ENCODE measurements around the gene ATMIN.

Gene ATMIN, protein sequence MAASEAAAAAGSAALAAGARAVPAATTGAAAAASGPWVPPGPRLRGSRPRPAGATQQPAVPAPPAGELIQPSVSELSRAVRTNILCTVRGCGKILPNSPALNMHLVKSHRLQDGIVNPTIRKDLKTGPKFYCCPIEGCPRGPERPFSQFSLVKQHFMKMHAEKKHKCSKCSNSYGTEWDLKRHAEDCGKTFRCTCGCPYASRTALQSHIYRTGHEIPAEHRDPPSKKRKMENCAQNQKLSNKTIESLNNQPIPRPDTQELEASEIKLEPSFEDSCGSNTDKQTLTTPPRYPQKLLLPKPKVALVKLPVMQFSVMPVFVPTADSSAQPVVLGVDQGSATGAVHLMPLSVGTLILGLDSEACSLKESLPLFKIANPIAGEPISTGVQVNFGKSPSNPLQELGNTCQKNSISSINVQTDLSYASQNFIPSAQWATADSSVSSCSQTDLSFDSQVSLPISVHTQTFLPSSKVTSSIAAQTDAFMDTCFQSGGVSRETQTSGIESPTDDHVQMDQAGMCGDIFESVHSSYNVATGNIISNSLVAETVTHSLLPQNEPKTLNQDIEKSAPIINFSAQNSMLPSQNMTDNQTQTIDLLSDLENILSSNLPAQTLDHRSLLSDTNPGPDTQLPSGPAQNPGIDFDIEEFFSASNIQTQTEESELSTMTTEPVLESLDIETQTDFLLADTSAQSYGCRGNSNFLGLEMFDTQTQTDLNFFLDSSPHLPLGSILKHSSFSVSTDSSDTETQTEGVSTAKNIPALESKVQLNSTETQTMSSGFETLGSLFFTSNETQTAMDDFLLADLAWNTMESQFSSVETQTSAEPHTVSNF

DNA sequence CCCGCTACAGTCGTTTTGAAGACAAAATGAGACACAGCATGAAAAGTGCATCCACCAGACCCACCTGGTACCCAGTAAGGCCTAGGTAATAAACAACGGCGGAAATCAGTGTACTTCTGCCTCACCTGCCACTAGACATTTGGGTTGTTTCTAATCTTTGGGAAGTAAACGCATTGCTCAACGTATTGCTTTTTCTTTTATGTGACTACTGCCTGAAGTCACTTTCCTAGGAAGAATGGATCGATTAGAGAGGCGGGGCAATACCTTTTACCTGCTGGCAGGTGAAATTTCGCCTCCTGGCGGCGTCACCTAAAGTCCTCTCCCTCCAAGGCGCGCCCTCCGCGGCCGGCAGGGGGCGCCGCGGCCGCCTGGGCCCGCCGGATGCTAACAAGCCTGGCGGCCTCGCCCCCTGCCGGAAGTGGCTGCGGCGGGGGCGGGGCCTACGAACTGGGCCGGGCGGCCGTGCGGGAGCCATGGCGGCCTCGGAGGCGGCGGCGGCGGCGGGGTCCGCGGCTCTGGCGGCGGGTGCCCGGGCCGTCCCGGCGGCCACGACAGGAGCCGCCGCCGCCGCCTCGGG is at the start of gene ATMIN:
TSS of gene ATMIN (plus strand) at position 445 of the 577 bp plus-strand sequence. CDS start at position 474, 29 bp downstream.
- DNase-seq, result peak; percentile 92

DNA sequence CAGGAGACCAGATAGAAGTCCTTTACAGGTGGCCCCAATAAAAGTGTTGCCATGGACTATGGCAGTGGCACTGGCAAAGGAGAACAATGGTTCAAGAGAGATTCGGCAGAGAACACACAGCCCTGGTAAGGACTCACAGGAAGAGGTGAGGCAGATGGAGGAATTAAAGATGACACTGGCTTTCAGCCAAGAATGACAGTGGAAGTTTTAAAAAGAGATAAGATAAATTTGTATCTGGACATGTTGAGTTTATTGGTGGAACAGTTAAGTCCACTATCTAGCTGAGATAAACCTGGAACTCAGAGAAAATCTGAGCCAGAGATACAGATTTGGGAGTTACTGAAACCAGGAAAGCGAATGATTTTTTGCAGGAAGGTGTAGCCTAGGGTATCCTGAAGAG is 49.1 kb upstream of the ATMIN start:
- no peak for DNase-seq

DNA sequence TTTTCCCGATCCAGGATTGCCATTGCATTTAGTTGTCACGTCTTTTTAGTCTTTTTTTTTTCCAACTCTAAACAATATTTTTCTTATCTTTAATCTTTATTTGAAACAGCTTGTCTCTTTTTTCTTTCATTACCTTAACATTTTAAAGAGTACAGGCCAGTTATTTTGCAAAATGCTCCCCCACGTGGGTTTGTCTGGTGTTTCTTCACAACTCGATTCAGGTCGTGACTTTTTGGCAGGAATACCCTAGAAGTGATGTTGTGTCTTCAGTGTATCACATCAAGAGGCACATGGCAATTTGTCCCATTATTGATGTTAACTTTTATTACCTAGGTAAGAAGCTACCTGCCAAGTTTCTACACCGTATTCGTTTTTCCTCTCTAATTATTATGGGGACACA is 46.9 kb upstream of the ATMIN start:
- DNase-seq, result no peak

DNA sequence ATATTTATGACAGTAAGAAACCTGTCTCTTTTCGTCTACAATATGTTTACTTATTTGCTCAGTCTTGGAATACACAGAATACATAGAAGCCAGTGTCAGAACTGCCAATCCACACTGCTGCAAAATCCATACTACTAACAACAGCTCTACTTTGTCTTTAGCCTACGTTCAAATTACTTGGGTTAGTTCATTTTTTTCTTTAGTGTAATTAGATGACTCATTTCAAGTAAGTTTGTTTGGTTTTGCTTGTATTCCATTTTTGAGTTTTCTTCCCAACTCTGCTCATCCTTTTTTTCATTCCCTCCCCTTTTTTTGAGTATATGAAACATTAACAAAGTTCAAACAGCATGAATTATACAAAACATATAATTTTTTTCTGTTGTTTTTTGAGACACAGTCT is 45.8 kb upstream of the ATMIN start:
- DNase-seq, result no peak

DNA sequence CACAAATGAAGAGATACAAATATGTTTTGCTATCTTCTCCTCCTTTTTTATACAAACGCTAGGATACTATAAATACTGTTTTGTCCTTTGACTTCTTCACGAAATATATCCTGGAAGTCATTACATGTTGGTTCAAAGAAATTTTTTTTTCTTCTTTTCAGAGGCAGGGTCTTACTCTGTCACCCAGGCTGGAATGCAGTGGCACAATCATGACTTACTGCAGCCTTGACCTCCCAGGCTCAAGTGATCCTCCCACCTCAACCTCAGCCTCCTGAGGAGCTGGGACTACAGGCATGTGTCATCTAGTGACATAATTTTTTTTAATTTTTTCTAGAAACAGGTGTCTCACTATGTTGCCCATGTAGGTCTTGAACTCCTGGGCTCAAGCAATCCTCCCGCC is 45.1 kb upstream of the ATMIN start:
- no peak for DNase-seq

DNA sequence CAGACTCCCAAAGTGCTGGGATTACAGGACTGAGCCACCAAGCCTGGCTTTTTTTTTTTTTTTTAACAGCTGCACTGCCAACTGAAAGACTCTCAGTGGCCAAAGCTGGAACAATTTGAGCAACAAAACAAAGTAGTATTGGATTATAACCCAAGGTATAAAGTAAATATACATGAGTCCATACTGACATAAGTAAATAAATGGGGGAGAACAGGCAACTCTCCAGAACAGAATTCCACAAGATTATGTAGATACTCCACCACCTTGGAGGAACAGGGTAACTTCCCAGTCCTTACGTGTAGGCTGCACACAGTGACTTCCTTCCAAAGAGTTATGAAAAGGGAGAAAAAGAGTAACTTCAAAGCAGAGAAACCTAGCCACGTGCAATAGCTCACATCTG is 44.7 kb upstream of the ATMIN start:
- DNase-seq, result no peak

DNA sequence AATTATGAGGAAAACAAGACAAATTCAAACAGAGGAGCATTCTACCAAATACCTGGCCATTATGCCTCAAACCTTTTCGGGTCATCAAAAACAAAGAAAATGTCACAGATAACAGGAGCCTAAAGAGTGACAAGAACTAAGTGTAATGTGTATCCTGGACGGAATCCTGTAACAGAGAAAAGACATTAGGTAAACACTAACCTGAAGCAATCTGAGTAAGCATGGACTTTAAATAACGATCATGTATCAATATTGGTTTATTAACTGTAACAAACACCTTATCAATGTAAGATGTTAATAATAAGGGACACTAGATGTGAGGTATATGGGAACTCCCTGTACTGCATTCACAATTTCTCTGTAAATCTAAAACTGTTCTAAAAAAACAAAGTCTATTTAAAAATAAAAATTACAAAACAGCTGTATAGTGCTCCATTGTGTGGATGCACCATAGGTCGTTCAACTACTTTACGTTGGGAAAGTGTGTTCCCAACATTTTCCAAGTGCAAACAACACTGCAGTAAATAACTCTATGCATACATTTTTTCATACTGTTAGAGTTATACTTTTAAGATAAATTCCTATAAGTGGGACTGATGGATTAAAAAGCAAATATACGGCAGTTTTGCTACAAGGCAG is 43.7 kb upstream of the ATMIN start:
- DNase-seq, result no peak

DNA sequence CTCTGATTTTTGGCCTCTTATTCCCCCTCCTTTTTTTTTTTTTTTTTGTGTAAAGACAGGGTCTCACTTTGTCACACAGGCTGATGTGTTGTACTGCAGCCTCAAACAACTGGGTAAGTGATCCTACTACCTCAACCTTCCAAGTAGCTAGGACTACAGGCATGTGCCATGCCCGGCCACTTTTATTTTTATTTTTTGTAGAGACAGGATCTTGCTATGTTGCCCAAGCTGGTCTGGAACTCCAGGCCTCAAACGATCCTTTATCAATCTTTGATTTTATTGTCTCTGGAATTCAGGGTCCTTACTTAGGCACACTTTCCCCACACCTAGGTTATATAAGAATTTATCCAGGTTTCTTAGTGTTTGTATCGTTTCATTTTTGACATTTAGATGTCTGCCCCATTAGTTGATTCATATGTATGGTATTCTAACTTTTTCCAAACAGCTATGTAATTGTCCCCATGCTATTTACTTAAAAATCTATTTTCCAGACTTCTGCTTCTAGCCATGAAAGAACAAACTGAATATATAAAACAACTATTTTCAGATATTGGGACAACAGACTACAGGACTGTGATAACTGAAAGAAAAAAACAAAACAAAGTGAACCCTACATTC is 42.9 kb upstream of the ATMIN start:
- no peak for DNase-seq

DNA sequence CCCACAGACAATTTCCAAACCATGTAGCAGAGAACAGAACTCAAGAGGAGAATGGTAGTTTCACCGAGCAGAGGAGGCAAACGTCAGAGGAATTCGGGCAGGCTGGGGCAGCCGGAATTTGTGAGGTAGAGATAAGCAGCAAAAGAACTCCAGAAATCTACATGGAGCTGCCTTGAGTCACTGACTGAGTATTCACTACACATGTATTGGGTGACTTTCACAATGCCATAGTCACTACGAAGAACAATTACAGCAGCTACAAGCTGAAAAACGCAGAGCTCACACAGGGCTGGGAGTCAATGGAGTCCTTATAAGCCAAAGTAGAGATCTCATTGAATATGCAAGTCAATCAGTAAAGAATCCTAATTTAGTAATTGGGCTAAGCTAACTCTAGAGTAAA is 42.3 kb upstream of the ATMIN start:
- peak; percentile 94 for DNase-seq

DNA sequence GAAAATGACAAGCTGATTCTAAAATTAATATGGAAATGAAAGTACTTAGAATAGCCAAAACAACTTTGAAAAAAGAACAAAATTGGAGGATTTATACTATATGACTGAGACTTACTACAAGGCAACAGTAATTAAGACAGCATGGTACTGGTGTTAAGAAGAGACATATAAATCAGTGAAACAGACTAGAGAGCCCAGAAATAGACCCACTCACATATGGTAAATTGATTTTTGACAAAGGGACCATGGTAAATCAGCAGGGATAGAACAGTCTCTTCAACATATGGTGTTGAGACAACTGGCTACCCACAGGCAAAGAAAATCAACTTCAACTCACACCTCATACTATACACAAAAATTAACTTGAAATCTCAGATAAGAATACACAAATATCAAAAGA is 41.8 kb upstream of the ATMIN start:
- no peak for DNase-seq

DNA sequence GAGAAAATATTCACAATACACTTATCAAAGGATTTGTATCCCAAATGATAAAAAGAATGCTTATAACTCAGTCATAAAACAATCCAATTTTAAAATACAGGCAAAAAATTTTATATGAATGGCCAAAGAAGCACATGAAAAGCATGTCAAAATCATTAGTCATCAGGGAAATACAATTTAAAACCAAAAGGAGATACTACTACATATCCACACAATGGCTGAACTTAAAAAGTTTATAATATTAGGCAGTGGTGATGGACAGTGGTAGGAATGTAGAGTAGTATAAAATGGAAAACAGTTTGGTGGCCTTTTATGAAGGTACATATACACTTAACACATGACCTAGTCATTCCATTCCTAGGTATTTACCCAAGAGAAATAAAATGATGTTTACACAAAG is 41.2 kb upstream of the ATMIN start:
- DNase-seq, result no peak

DNA sequence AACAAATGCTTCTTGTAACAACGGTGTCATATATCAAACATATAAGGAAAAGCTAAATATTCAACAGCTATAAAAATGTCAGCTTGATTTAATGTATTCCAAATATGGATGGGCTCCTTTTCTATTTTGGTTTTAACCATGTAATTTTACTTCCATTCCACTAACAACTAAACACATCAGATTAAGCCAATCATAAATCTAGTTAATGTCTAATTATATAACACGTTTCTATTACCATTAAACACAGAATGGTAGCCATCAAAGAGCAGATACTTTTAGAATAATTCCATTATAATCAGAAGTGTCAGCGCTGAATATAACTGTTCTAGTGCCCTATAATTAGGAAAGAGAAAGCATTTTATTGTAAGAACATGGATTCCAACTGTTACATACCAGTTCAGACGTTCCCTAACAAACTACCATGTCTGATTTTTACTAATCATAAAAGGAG is 38.9 kb upstream of the ATMIN start:
- DNase-seq, result no peak

DNA sequence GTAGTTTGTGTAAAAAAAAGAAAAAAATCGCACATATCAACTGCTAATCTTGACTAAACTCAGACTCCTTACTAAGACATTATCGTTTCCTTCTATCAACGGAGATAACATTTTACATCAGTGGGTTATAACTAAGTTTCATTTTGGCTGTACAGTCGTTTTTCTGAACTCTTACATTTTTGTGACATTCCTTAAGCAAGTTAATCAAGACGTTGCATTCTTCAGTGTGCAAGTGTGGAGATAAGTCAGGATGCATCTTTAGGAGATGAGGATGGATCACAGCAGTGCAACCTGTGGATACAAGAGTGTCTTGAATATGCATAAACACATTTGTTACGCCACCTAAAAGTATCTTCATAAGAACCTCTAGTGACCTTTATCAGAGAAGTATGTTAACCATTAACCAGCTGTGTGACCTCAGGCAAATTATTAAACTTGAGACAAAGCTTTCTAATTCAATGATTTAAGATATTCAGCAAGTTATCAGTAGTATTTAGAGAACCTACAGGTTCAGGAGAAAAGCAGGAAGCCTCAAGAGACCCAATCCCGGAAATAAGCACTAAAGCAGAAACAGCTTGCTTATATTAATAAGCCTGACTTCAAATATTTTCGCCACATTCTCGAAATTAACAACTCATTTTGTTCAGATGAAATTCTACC is 38.4 kb upstream of the ATMIN start:
- DNase-seq, result no peak

DNA sequence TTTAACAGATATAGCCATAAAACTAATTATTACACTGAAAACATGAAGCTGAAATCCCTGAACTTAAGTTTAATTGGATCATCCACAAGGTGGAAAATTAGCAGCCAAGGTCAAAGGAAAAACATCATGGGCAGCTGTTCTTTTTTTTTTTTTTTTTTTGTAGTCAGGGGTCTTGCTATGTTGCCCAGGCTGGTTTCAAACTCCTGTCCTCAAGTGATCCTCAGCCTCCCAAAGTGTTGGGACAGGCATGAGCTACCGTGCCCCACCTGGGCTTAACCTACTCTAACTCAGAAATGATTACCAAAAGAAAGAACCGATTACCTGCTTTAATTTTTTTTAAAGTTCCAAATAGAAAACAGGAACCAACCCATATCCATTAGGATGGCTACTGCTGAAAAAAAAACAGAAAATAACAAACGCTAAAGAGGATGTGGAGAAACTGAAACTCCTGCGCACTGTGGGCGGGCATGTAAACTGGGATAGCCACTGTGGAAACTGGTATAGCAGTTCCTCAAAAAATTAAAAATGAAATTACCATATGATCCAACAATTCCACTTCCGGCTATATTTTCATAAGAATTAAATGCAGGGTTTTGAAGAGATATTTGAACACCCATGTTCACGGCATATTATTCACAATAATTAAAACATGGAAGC is 37.5 kb upstream of the ATMIN start:
- DNase-seq, result no peak

DNA sequence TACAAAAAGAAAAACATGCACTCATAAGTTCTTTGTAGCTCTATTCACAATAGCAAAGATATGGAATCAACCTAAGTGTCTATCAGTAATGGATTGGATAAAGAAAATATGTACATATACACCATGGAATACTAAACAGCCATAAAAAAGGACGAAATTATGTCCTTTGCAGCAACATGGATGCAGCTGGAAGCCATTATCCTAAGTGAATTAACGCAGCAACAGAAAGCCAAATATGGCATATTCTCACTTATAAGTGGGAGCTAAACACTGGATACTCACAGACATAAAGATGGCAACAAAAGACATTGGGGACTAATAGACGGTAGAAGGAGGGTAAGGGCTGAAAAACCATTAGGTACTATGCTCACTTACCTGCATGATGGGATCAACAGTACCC is 34.8 kb upstream of the ATMIN start:
- no peak for DNase-seq

DNA sequence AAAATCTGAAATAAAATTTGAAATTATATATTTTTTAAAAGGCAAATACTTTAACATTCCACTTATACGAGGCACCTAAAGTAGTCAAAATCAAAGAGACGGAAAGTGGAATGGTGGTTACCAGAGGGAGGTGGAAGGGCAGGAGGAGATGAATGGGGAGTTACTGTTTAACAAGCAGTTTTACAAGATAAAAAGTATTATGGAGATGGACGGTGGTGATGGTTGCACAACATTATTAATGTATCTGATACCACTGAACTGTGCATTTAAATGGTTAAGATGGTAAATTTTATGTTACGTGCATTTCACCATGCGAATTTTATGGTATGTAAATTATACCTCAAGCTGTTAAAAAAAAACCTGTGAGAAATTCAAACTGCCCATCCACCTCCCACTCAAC is 34.3 kb upstream of the ATMIN start:
- no peak for DNase-seq

DNA sequence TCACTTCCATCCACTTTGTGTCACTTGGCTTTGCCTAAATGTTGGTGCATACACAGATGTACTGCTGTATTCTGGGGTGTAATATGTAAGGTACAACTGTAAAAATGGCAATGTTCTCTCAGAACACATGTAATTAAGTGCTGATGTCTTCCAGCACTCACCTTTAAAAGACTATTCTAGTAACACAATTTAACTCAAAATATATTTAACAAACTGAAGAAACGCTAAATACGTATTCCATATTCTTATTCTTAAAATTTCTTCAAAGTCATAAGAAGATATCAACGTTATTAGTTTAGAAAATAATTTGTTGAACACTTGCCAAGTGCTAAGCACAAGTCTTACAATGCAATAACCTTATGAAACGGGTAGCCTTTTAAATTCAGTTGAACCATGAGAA is 32.6 kb upstream of the ATMIN start:
- no peak for DNase-seq

DNA sequence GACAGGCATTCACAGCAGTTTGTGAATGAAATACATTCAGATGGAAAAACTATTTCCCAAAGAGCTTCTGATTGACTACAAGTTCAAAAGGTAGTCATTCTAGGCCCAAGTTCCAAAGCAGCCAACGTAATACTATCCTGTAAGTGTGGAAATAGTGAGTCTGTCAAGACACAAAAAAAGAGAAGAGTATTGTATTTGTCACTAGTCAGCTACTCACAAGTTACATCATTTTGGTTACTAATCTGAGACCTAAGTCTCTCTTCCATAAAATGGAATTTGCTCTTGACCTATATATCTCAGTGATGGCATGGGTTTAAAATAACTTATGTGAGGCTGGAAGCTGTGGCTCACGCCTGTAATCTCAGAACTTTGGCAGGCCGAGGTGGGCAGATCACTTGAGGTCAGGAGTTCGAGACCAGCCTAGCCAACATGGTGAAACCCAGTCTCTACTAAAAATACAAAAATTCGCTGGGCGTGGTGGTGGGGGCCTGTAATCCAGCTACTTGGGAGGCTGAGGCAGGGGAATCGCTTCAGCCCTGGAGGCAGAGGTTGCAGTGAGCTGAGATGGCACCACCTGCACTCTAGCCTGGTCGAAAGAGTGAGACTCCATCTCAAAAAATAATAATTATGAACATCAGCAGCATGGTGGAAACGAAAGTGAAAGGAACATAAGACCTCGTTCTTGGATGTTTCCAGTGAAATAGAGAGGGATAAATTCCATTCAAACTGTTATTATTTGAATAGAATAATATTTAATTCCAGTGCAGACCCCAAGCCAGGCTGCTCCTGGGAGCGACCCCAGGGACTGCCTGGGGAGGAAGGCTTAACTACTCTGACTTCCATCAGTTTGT is 31.8 kb upstream of the ATMIN start:
- DNase-seq, result no peak

DNA sequence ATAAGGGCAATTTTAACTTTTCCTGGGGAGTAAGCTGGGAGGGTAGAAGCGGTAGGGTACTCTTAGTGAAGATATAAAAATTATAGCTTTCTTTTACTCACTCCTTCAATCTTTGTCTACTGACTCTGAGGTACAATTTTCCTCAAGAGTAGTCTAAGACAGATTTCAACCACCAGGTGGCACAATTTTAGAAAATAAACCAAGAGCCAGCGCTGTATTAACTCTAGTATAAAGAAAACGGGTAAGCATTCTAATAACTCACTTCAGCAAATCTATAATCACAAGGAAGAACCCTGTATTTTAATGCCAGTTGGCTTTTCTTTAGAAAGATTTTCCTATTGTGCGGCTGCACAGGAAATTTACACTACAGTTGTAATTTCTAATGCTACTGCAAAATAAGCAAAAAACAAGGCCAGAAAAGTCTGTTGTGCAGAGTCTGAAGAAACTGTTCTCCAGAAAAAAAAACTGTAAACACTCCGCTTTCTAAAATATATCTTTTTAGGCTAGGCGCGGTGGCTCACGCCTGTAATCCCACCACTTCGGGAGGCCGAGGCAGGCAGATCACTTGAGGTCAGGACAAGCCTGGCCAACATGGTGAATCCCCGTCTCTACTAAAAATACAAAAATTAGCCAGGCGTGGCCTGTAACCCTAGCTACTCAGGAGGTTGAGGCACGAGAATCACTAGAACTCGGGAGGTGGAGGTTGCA is 30.8 kb upstream of the ATMIN start:
- DNase-seq, result no peak

DNA sequence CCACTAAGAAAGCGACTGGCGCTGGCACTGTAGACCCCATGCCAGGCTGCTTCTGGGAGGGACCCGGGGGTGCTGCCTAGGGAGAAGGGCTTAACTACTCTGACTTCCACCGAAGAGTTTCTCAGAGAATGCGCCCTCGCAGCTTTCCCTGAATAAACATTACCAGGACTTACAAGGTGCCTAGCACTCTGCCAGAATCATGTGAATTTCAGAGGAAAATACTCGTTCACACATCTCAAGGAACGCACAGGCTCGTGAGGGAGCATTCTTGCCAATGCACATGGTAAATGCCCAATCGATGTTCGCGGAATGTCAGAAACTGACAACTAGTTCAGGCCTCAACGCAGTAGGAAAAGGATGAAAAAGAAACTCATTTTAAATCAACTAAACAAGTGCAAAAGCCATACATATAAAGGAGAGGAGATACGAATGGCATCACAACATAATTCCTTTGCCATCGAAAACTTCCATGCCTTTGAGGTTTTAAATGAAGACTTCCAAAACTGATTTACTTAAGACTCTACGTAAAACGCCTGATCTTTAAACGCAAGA is 30.0 kb upstream of the ATMIN start:
- no peak for DNase-seq

Data from islet precursor cell (in vitro differentiated cells).